GM12801 (cell line): Measurements from ENCODE around the gene RAB3GAP1.

Source experiments
- CTCF ChIP-seq: IDR thresholded peaks from one replicate; pipeline ENCODE4 v1.5.1; 2011; ENCODE audit warnings: control low read depth; ENCODE audit not compliant: insufficient read length; ENCODE audit errors: extremely low read depth

RAB3GAP1 gene

GRCh38 chr2:135096665-135097446, 44.8 kb downstream of the RAB3GAP1 start:
- TF ChIP-seq CTCF, result no peak

DNA sequence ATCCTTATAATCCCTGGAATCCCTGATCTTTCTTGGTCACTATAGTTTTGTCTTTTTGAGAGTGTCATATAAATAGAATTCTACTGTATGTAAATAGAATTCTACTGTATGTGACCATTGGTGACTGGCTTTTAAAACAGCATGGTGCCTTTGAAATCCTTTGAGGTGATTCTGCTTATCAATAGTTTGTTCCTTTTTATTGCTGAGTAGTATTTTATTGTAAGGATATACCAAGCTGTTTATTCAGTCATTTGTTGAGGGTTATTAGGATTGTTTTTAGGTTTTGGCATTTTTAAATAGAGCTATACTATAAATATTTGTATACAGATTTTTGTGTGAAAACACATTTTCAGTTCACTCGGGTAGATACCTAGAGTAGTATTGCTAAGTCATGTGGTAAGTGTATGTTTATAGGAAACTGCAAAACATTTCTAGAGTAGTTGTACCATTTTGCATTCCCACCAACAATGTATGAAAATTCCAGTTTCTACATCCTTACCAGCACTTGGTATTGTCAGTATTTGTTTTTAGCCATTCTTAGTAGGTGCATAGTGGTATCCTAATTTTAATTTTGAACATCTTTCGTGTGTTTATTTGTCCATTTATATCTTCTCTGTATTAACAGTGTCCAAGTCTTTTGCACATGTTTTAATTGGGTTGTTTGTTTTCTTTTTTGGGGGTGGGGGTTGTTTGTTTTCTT, 45.6 kb downstream of the RAB3GAP1 start:
- TF ChIP-seq CTCF, result no peak

- TF ChIP-seq CTCF, result no peak
Measured at GRCh38 chr2:135099802-135100483, 47.9 kb downstream of the RAB3GAP1 start.

GRCh38 chr2:135103843-135104242, 51.8 kb downstream of the RAB3GAP1 start:
- no peak for TF ChIP-seq CTCF

DNA sequence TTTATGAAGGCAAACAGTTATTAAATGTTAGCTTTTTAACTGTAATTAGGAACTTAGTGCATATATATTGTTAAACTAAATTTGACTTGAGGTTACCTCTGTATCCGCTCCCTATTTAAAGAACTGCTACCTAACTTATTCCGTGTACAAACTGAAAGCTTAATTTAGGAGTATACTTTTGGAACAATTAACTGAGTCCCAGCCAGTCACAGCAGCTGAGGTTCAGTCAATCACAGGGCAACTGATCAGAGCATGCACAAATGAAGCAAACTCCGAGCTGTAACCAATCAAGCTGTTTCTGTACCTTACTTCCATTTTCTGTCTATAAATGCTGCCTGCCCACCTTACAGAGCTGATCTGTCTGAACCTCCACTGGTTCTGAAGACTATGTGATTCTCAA, 61.2 kb downstream of the RAB3GAP1 start:
- TF ChIP-seq CTCF, result no peak

DNA sequence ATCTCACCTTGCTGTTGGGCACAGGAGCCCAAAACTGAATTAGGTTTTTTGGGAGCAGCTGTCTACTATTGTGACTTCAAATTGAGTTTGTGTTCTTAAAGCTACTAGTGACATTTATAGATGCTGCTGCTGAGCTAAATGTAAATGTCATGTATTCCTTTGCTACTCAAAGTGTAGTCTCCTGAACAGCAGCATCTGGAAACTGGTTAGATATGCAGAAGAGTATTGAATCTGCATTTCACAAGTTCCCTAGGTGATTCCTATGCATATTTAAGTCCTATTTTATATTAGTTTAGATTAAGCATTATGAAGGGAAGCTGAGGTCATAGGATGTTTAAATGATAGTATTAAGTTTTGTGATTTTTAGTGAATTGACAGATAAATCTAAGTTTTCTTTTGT, 67.5 kb downstream of the RAB3GAP1 start:
- no peak for TF ChIP-seq CTCF

GRCh38 chr2:135121016-135121657, 69.0 kb downstream of the RAB3GAP1 start:
- no peak for TF ChIP-seq CTCF
